ENCODE data around the gene SHROOM3. TPM values are rescaled to one million over a fixed set of nuclear protein-coding genes. Genes with fewer than 3 reads are reported as not detected.

Gene SHROOM3
- total RNA-seq, 1 donor from 2014 or later: 54.9 TPM

DNA sequence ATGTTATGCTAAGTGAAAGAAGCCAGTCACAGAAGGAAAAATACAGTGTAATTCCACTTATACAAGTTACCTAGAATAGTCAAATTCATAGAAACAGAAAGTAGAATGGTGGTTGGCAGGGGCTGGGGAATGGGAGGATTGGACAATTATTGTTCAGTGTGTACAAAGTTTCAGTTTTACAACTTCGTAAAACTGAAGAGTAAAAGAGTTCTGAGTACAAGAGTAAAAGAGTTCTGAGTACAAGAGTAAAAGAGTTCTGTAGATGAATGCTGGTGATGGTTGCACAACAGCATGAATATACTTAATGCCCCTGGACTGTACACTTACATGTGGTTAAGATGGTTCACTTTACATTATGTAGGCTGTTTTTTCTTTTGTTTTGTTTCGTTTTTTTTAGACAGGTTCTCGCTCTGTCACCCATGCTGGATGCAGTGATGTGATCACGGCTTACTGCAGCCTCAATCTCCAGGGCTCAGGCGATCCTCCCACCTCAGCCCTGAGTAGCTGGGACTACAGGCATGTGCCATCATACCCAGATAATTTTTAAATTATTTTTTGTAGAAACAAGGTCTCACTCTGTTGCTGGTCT, 232.0 kb downstream of the SHROOM3 start:
- peaks cover 21% of the 10 kb centered on the region for H3K4me1 Mint-ChIP-seq (ENCODE audit: low read depth)
- no peak for TF ChIP-seq CTCF (IDR thresholded peaks at IDR 0.05; ENCODE audit: unreplicated experiment)
- H3K4me3 Mint-ChIP-seq (ENCODE audit: low read depth): no peak overlapping the region
- no peak overlapping the region for H3K27ac Mint-ChIP-seq
- no peaks in the 10 kb centered on the region for H3K9me3 Mint-ChIP-seq (ENCODE audit: low read depth)
- peaks cover 2% of the 10 kb centered on the region for H3K36me3 Mint-ChIP-seq (ENCODE audit: insufficient read depth)
- peaks cover 7% of the 10 kb centered on the region for H3K27me3 Mint-ChIP-seq
- no peak for DNase-seq (ENCODE audit: low spot score, unreplicated experiment)

DNA sequence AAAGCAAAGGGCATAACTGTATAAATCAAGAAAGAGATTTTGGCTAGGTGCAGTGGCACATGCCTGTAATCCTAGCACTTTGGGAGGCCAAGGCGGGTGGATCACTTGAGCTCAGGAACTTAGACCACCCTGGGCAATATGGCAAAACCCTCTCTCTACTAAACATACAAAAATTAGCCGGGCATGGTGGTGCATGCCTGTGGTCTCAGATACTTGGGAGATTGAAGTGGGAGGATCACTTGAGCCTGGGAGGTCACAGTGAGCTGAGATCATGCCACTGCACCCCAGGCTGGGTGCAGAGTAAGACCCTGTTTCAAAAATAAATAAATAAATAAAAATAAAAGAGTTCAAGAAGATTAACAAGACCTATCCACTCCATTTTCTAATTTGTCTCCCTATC, 235.6 kb downstream of the SHROOM3 start:
- no peak for TF ChIP-seq CTCF (IDR thresholded peaks at IDR 0.05; ENCODE audit: unreplicated experiment)
- no peaks in the 10 kb centered on the region for H3K9me3 Mint-ChIP-seq (ENCODE audit: low read depth)
- H3K27me3 Mint-ChIP-seq: no peaks in the 10 kb centered on the region
- DNase-seq (ENCODE audit: low spot score, unreplicated experiment): no peak
- no peak overlapping the region for H3K4me3 Mint-ChIP-seq (ENCODE audit: low read depth)
- H3K36me3 Mint-ChIP-seq (ENCODE audit: insufficient read depth): no peaks in the 10 kb centered on the region
- no peak overlapping the region for H3K27ac Mint-ChIP-seq
- H3K4me1 Mint-ChIP-seq (ENCODE audit: low read depth): peaks cover 11% of the 10 kb centered on the region

GRCh38 chr4:76673362-76673761, 238.3 kb downstream of the SHROOM3 start:
- no peaks in the 10 kb centered on the region for H3K27me3 Mint-ChIP-seq
- no peak overlapping the region for H3K4me3 Mint-ChIP-seq (ENCODE audit: low read depth)
- H3K4me1 Mint-ChIP-seq (ENCODE audit: low read depth): peaks cover 6% of the 10 kb centered on the region
- H3K36me3 Mint-ChIP-seq (ENCODE audit: insufficient read depth): no peaks in the 10 kb centered on the region
- no peak for DNase-seq (ENCODE audit: low spot score, unreplicated experiment)
- H3K27ac Mint-ChIP-seq: no peak overlapping the region
- no peak for TF ChIP-seq CTCF (IDR thresholded peaks at IDR 0.05; ENCODE audit: unreplicated experiment)
- no peaks in the 10 kb centered on the region for H3K9me3 Mint-ChIP-seq (ENCODE audit: low read depth)

DNA sequence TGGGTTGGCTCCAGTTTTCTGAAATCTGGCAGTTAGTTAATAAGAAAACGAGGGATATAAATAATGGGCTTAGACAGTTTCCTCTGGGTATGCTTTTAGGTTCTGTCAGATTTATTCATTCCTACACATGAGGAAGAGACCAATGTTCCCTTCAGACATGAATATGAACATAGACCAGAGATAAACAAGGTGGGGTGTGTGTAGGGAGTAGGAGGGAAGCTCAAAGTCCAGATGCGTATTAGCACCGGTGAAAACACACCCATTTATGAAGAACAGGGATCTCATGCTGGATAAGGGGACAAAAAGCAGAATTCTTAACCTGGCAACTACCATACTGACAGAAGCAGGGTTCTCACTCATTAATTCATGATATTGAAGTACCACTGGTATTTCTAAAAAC, 240.0 kb downstream of the SHROOM3 start:
- Mint-ChIP-seq H3K4me3 (ENCODE audit: low read depth) (no peak overlapping the region), H3K27ac (no peak overlapping the region), H3K9me3 (ENCODE audit: low read depth) (no peaks in the 10 kb centered on the region), H3K4me1 (ENCODE audit: low read depth) (peaks cover 8% of the 10 kb centered on the region), H3K36me3 (ENCODE audit: insufficient read depth) (no peaks in the 10 kb centered on the region), H3K27me3 (no peaks in the 10 kb centered on the region)
- TF ChIP-seq CTCF (IDR thresholded peaks at IDR 0.05; ENCODE audit: unreplicated experiment): no peak
- DNase-seq (ENCODE audit: low spot score, unreplicated experiment): no peak

DNA sequence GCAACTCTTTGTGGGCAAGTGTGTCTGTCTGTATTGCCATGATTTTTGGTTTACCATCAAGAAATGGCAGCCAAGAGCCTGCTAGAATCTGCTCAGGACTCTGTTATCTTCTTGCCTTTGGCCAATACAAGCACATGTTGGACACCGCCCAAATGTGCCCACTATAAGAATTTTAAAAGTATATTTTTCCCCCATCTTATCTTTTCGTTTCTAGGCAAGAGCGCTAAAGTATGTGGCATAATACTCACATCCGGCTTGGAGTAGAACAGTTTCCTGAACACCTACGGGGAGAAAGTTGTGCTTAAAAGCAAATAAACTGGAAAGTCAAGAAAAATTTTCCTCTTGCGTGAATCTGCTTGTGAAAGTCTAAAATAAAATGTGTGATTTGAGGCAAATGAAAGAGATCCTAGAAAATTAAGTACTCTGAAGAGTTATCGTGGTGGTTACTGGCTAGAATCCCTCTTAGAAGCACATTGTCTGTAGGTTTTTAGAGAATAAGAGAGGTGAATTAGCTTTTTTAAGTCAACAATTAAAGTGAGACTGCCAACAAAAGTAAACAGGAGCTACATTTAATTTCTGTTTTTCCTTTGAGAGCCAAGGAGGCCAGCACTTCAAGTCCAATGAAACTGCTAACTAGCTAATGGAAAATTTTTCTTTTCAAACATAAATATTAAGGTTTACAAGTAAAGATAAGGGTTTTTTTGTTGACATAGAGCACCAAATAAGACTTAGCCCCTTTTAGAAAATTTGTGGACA, 242.7 kb downstream of the SHROOM3 start:
- no peak overlapping the region for H3K27ac Mint-ChIP-seq
- H3K4me1 Mint-ChIP-seq (ENCODE audit: low read depth): peaks cover 8% of the 10 kb centered on the region
- no peaks in the 10 kb centered on the region for H3K9me3 Mint-ChIP-seq (ENCODE audit: low read depth)

More for the DNA sequence above, 242.7 kb downstream of the SHROOM3 start:
- H3K4me3 Mint-ChIP-seq (ENCODE audit: low read depth): no peak overlapping the region
- no peak for TF ChIP-seq CTCF (IDR thresholded peaks at IDR 0.05; ENCODE audit: unreplicated experiment)
- no peaks in the 10 kb centered on the region for H3K36me3 Mint-ChIP-seq (ENCODE audit: insufficient read depth)
- no peak for DNase-seq (ENCODE audit: low spot score, unreplicated experiment)
- no peaks in the 10 kb centered on the region for H3K27me3 Mint-ChIP-seq

All from progenitor cell of endocrine pancreas (in vitro differentiated cells).